SIG-M5 (cell line): ENCODE measurements around the gene BUB1.
"Not testable (repeated sequence)": the region's sequence is repeated elsewhere in the genome, so short reads cannot be mapped to it uniquely, and the experiment has no call there.

Source experiments
- DNase-seq: peaks from one replicate; lab custom pipeline; 2025; lab: John Stamatoyannopoulos, UW

The BUB1 gene

GRCh38 chr2:110677530-110678456 is at the start of gene BUB1:
Gene BUB1, minus strand, starts transcription at chr2:110678063. Its CDS starts 68 bp downstream, at chr2:110677995.
- peak; percentile 53 for DNase-seq

DNA sequence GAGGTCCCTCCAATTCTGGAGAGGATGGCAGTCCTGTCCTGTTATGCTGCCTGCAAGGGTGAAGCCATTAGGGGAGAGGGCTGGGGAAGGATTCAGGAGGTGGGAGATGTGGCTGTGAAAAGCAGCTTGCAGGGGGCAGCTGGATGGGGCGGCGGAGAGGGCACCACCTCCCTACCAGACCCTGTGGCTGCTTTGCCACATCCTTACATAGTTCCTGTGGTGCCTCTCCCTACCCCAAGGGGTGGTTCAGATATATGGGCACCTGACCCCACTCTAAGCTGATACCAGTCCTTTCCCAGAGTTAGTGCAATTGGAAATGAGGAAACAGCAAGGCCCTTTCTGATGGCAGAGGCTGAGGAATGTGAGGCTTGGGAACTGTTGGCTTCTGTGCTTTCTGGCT is 48.4 kb upstream of the BUB1 start:
- no peak for DNase-seq

DNA sequence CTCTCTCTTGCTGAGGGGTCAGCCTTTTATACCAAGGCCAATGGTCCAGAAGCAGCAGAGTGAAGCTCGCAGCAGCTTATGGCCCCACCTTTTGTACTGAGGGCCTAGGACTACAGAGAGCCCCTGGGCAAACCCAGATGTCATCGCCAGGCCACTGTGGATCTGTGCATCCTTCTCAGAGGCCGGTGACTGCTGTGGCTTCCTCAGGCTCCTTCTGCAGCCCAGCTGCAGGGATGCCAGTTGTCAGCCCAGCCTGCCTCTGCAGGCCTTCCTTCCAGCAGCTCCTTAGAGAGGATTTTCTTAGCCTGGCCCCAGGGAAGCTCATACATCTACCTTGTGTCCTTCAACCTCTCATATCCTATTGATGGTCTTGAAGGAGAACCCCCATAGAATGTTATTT is 48.0 kb upstream of the BUB1 start:
- DNase-seq, result no peak

DNA sequence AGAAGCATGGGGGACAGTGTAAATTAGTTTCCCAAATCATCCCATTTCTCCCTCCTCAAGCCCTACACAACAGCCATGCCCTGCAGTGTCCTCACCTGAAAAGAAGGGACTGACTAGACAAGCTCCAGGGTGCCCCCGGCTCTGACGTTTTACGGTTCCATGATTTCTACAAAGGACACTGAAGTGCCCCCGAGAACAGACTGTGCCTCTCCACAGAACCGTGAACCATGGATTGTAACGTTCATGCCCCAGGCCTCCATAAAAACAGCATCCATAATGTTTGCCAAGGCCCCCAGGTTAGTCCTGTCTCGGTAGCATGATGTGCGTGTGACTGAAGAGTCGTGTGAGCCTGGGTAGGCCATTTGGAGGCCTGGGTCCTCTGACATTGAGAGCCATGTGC is 47.5 kb upstream of the BUB1 start:
- no peak for DNase-seq

DNA sequence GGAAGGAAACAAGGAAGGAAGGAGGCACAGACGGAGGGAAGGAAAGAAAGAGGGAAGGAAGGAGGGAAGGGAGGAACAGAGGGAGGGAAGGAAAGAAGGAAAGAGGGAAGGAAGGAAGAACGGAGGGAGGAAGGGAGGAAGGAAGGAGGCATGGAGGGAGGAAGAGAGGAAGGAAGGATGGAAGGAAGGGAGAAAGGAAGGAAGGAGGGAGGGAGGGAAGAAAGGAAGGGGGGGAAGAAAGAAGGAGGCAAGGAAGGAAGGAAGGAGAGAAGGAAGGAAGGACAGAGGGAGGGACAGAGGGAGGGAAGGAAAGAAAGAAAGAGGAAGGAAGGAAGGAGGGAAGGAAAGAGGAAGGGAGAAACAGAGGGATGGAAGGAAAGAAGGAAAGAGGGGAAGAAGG is 47.0 kb upstream of the BUB1 start:
- no peak for DNase-seq

DNA sequence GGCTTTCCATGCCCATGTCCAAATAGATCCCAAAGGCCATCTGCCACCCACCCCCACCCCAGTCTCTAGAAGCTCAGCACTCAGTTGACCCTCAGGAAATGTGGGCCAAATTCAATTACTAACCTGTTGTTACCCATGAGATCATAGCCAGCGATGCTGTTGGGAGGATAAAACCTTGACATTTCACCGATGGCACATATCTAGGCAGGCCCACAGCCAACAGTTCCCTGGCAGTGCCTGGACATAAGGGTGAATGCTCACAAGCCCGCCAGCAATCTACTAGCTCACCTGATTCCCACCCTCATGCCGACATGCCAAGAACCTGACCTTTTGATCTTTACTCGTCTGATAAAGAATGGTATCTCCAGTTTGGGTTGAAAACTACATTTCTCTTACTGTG is 42.7 kb upstream of the BUB1 start:
- DNase-seq, result no peak

GRCh38 chr2:110718990-110719389 is 41.1 kb upstream of the BUB1 start:
- no peak for DNase-seq

DNA sequence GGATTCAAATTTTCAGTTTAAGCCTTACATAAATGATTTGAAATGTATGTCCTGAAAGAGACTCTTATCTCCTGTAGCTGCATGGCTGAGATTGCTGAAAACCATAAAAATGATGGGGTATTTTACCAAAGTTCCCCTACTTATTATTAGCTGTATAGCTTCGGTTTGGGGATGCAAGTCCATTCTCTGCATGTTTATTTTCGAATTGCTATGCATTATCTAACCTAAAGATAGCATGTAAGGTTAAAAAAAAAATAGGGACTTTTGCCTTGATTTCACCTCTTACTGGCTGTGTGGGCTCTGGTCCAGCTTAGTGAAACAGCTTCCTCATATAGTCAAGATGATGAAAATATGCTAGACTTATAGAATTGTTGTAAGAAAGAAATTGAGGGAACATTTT is 40.5 kb upstream of the BUB1 start:
- DNase-seq, result no peak

DNA sequence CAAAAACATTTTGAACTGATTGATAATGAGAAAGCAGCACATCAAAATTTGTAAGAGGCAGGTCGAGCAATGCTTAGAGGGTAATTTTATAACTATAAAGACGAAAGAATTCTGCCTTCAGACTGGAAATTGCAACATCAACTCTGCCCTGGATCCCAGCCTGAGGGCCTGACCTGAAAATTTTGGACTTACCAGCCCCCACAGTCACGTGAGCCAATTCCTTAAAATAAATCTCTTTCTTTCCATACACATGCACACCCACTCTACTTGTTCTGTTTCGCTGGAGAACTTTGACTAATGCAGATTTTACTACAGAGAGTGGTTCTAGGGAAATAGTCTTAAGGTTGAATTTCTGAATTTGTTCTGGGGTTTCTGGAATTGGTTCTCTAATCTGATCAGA is 39.9 kb upstream of the BUB1 start:
- no peak for DNase-seq

DNA sequence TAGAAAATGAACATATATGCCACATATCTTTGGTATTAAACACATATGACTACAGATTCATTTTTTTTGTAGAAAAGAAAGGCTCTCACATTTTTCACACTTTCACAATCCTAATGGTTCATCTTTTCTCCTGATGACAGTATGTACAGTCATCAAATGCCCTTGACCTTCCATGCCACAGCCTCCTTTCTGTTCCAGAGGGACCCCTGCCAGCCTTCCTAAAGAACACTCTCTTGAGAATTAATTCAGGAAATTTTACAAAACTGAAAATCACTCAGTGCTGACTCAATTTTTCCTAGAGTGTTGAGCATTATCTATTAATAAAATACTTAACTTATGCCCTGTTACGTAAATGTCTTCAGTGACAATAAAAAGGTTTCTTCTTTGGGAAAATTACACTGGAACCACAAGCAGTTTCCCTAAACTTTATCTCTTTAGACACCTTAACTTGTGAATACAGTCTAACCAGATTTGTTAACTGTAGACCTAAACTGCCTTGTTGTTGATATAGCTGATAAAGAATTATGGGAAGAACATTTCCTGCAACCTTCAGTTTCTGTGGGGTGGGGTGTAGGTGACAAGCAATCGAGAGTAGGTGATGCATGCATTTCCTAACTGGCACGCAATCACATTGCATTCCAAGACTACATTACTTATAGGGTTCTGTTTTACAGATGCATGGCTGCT is 39.2 kb upstream of the BUB1 start:
- no peak for DNase-seq

GRCh38 chr2:110714452-110715224 is 36.8 kb upstream of the BUB1 start:
- no peak for DNase-seq

- no peak for DNase-seq
Measured at GRCh38 chr2:110713513-110714362, 35.9 kb upstream of the BUB1 start.

GRCh38 chr2:110712737-110713136 is 34.9 kb upstream of the BUB1 start:
- no peak for DNase-seq

DNA sequence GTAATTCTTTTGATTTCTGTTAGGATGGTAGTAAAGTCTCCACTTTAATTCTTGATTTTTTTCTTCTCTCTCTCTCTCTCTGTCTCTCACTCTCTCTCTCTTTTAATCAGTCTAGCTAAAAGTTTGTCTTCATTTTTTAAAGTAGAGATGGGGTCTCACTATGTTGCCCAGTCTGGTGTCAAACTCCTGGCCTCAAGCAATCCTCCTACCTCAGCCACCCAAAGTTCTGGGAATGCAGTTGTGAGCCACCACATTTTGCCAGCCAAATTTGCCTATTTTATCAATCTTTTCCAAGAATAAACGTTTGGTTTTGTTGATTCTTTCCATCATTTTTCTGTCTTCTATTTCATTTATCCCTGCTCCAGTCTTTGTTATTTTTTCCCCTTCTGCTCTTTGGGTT is 30.6 kb upstream of the BUB1 start:
- no peak for DNase-seq

- DNase-seq, result no peak
Measured at GRCh38 chr2:110707386-110707965, 29.6 kb upstream of the BUB1 start.

DNA sequence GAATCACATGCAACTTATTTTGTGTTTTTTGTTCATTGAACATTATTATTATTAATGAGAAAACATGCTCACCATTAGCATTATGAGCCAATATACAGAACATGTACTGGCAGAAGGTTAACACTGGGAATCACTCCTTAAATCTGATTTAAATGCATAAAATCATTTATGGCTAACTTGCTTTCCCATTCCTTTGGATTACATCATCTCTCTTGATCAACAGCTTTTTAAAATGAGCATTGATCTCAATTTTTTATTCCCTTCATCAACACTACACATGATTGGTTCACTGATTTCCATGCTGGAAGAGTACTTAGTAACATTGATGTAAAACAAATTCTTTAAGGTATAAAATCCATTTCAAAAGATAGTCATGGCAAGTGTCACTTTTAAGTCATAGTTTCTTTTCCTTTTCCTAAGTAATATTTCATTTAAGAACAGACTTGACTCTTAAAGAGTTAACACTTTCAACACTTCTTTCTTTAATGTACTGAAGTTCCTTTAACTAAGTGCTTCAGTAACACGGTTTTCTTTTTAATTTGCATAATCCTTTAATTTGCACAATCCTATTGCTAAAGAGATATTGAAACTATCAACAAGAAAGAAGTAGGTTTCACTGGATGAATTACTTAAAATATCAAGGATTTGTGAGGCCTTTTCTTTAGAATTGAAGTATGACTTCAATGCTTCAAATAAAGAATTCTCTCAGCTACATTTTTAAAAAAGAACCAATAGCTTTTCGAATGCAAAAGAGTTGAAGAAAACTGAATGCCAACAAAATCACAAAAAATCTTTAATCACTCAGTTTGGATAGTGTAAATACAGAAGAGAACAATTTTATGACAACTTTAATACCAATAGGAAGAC is 24.9 kb upstream of the BUB1 start:
- no peak for DNase-seq

GRCh38 chr2:110698253-110698652 is 20.4 kb upstream of the BUB1 start:
- DNase-seq, result not testable (repeated sequence)

- DNase-seq, result not testable (repeated sequence)
Measured at GRCh38 chr2:110695146-110695898, 17.5 kb upstream of the BUB1 start.

DNA sequence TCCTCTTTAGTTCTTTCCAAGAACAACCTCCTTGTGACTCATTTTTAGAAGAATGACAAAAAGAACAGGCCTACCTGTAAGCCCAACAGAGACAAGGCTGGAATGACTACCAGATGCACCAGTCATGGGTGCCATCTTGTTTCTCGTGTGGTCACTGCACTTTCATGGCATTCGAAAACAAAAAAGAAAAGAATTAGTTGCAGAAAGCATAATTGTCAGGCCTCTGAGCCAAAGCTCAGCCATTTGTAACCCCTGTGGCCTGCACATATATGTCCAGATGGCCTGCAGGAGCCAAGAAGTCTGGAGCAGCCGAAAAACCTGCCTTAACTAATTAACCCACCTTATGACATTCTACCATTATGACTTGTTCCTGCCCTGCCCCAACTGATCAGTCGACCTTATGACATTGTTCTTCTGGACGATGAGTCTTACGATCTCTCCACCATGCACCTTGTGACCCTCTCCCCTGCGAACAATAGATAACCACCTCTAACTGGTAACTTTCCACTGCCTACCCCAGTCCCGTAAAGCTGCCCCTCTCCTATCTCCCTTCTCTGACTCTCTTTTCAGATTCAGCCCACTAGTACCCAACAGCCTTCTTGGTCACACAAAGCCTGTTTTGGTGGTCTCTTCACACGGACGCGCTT is 13.9 kb upstream of the BUB1 start:
- no peak for DNase-seq
